ENCODE results near the gene SPATA2L.

DNA sequence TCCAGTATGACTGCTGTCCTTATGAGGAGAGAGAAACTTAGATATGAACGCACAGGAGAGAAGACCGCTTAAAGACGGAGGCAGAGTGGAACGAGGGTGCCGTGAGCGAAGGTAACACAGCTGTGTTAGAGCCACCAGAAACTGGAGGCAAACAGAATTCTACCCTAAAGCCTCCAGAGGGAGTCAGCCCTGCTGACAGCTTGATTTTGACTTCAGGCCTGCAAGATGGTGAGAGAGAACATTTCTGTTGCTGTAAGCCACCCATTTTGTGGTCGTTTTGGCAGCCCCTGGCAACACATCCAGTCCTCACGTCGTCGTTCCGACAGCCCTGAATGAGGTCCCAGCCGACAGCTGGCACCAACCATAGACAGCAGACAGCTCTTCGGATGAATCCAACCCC lies 2.8 kb upstream of the SPATA2L start:
- TF ChIP-seq, protein P1, sequence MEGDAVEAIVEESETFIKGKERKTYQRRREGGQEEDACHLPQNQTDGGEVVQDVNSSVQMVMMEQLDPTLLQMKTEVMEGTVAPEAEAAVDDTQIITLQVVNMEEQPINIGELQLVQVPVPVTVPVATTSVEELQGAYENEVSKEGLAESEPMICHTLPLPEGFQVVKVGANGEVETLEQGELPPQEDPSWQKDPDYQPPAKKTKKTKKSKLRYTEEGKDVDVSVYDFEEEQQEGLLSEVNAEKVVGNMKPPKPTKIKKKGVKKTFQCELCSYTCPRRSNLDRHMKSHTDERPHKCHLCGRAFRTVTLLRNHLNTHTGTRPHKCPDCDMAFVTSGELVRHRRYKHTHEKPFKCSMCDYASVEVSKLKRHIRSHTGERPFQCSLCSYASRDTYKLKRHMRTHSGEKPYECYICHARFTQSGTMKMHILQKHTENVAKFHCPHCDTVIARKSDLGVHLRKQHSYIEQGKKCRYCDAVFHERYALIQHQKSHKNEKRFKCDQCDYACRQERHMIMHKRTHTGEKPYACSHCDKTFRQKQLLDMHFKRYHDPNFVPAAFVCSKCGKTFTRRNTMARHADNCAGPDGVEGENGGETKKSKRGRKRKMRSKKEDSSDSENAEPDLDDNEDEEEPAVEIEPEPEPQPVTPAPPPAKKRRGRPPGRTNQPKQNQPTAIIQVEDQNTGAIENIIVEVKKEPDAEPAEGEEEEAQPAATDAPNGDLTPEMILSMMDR (IDR thresholded peaks at IDR 0.05; ENCODE audit: insufficient read depth, low read length, poor library complexity, severe bottlenecking): no peak
- TF ChIP-seq EZH2phosphoT487 (conservative IDR thresholded peaks at IDR 0.05; ENCODE audit: low read length): no peak
